ENCODE data around the gene FAM13B. TPM values are rescaled to one million over a fixed set of nuclear protein-coding genes. Genes with fewer than 3 reads are reported as not detected.
"Not testable (repeated sequence)": the region's sequence is repeated elsewhere in the genome, so short reads cannot be mapped to it uniquely, and the experiment has no call there.

Gene FAM13B
- total RNA-seq, 2 experiments from 2014 or later: 37.7 to 39.7 TPM

GRCh38 chr5:137957948-137958347 lies 74.9 kb downstream of the FAM13B start:
- CTCF ChIA-PET: no interaction called here
- H3K27ac Mint-ChIP-seq: no peak overlapping the region
- peaks cover 41% of the 10 kb centered on the region for H3K36me3 Mint-ChIP-seq (ENCODE audit: low read depth)
- H3K4me1 Mint-ChIP-seq (ENCODE audit: low read depth): no peaks in the 10 kb centered on the region
- POLR2A ChIA-PET: no interaction called here
- ATAC-seq (no peak), DNase-seq (no peak)
- no peaks in the 10 kb centered on the region for H3K9me3 Mint-ChIP-seq (ENCODE audit: insufficient read depth)
- H3K4me3 Mint-ChIP-seq: no peak overlapping the region
- no peaks in the 10 kb centered on the region for H3K27me3 Mint-ChIP-seq (ENCODE audit: low read depth)

- CTCF ChIA-PET: interaction anchor here (1.2 to 1.5 kb wide), 3 partner anchors 59 to 175 kb away, joined by 3 to 4 read pairs (median 3); no protein-coding TSS in a partner anchor
- peaks cover 48% of the 10 kb centered on the region for H3K36me3 Mint-ChIP-seq (ENCODE audit: low read depth)
- no peak for DNase-seq
Measured at GRCh38 chr5:137954131-137954879, 78.6 kb downstream of the FAM13B start.

GRCh38 chr5:137945825-137946224 lies 87.1 kb downstream of the FAM13B start:
- peaks cover 76% of the 10 kb centered on the region for H3K36me3 Mint-ChIP-seq (ENCODE audit: low read depth)
- ATAC-seq: no peak
- no peak for DNase-seq
- CTCF ChIA-PET: interaction anchor here (0.6 to 0.9 kb wide), 2 partner anchors 40 to 194 kb away, joined by 3 read pairs; no protein-coding TSS in a partner anchor
- no peaks in the 10 kb centered on the region for H3K9me3 Mint-ChIP-seq (ENCODE audit: insufficient read depth)
- POLR2A ChIA-PET: no interaction called here
- no peak overlapping the region for H3K27ac Mint-ChIP-seq
- peaks cover 2% of the 10 kb centered on the region for H3K4me1 Mint-ChIP-seq (ENCODE audit: low read depth)
- no peaks in the 10 kb centered on the region for H3K27me3 Mint-ChIP-seq (ENCODE audit: low read depth)
- H3K4me3 Mint-ChIP-seq: no peak overlapping the region

More at GRCh38 chr5:137954131-137954879, 78.6 kb downstream of the FAM13B start:
- POLR2A ChIA-PET: no interaction called here
- H3K9me3 Mint-ChIP-seq (ENCODE audit: insufficient read depth): no peaks in the 10 kb centered on the region
- H3K4me1 Mint-ChIP-seq (ENCODE audit: low read depth): peaks cover 2% of the 10 kb centered on the region
- no peak overlapping the region for H3K4me3 Mint-ChIP-seq
- no peak overlapping the region for H3K27ac Mint-ChIP-seq
- ATAC-seq: no peak
- no peaks in the 10 kb centered on the region for H3K27me3 Mint-ChIP-seq (ENCODE audit: low read depth)

- H3K4me1 Mint-ChIP-seq (ENCODE audit: low read depth); CTCF ChIA-PET; ATAC-seq; H3K4me3 Mint-ChIP-seq; DNase-seq; H3K27ac Mint-ChIP-seq; POLR2A ChIA-PET; H3K9me3 Mint-ChIP-seq (ENCODE audit: insufficient read depth); H3K27me3 Mint-ChIP-seq (ENCODE audit: low read depth): not testable (repeated sequence)
- H3K36me3 Mint-ChIP-seq (ENCODE audit: low read depth): peaks cover 79% of the 10 kb centered on the region
Measured at GRCh38 chr5:137944280-137944679, 88.6 kb downstream of the FAM13B start.

GRCh38 chr5:137939331-137939730 lies 93.5 kb downstream of the FAM13B start:
- no peaks in the 10 kb centered on the region for H3K9me3 Mint-ChIP-seq (ENCODE audit: insufficient read depth)
- DNase-seq (no peak), ATAC-seq (no peak)
- no peak overlapping the region for H3K4me3 Mint-ChIP-seq
- ChIA-PET POLR2A (no interaction called here), CTCF (interaction anchor here (0.8 kb wide), 1 partner anchor 201 kb away, joined by 3 read pairs; no protein-coding TSS in a partner anchor)
- no peaks in the 10 kb centered on the region for H3K27me3 Mint-ChIP-seq (ENCODE audit: low read depth)
- no peak overlapping the region for H3K27ac Mint-ChIP-seq
- H3K4me1 Mint-ChIP-seq (ENCODE audit: low read depth): no peaks in the 10 kb centered on the region
- H3K36me3 Mint-ChIP-seq (ENCODE audit: low read depth): peaks cover 56% of the 10 kb centered on the region

- Mint-ChIP-seq H3K36me3 (ENCODE audit: low read depth) (peaks cover 51% of the 10 kb centered on the region), H3K4me3 (no peak overlapping the region), H3K9me3 (ENCODE audit: insufficient read depth) (no peaks in the 10 kb centered on the region), H3K27me3 (ENCODE audit: low read depth) (no peaks in the 10 kb centered on the region), H3K4me1 (ENCODE audit: low read depth) (no peaks in the 10 kb centered on the region), H3K27ac (no peak overlapping the region)
- no peak for ATAC-seq
- DNase-seq: no peak
- POLR2A ChIA-PET: no interaction called here
- CTCF ChIA-PET: no interaction called here
Measured at GRCh38 chr5:137938751-137939143, 94.1 kb downstream of the FAM13B start.

GRCh38 chr5:137937994-137938750 lies 94.7 kb downstream of the FAM13B start:
- Mint-ChIP-seq H3K4me3 (no peak overlapping the region), H3K27me3 (ENCODE audit: low read depth) (no peaks in the 10 kb centered on the region), H3K9me3 (ENCODE audit: insufficient read depth) (no peaks in the 10 kb centered on the region), H3K4me1 (ENCODE audit: low read depth) (no peaks in the 10 kb centered on the region), H3K36me3 (ENCODE audit: low read depth) (peaks cover 50% of the 10 kb centered on the region), H3K27ac (no peak overlapping the region)
- ATAC-seq: no peak
- POLR2A ChIA-PET: interaction anchor here (0.6 to 0.9 kb wide), 2 partner anchors 50 to 295 kb away, joined by 3 to 5 read pairs; no protein-coding TSS in a partner anchor
- CTCF ChIA-PET: no interaction called here
- no peak for DNase-seq

GRCh38 chr5:137935694-137936093 lies 97.2 kb downstream of the FAM13B start:
- DNase-seq (no peak), ATAC-seq (no peak)
- ChIA-PET CTCF (interaction anchor here (1.2 to 1.4 kb wide), 4 partner anchors 47 to 197 kb away, joined by 3 to 4 read pairs (median 3); partner anchors contain the start of gene PKD2L2), POLR2A (interaction anchor here (1.0 kb wide), 2 partner anchors 61 to 183 kb away, joined by 3 to 4 read pairs; no protein-coding TSS in a partner anchor)
- Mint-ChIP-seq H3K9me3 (ENCODE audit: insufficient read depth) (no peaks in the 10 kb centered on the region), H3K4me3 (no peak overlapping the region), H3K36me3 (ENCODE audit: low read depth) (peaks cover 33% of the 10 kb centered on the region), H3K27ac (no peak overlapping the region), H3K27me3 (ENCODE audit: low read depth) (no peaks in the 10 kb centered on the region), H3K4me1 (ENCODE audit: low read depth) (no peaks in the 10 kb centered on the region)

GRCh38 chr5:137935190-137935589 lies 97.7 kb downstream of the FAM13B start:
- Mint-ChIP-seq H3K9me3 (ENCODE audit: insufficient read depth) (no peaks in the 10 kb centered on the region), H3K4me3 (no peak overlapping the region), H3K4me1 (ENCODE audit: low read depth) (no peaks in the 10 kb centered on the region), H3K27ac (no peak overlapping the region), H3K36me3 (ENCODE audit: low read depth) (peaks cover 28% of the 10 kb centered on the region), H3K27me3 (ENCODE audit: low read depth) (no peaks in the 10 kb centered on the region)
- DNase-seq (no peak), ATAC-seq (no peak)
- CTCF ChIA-PET: interaction anchor here (1.2 to 1.4 kb wide), 4 partner anchors 46 to 198 kb away, joined by 3 to 4 read pairs (median 3); partner anchors contain the start of gene PKD2L2
- POLR2A ChIA-PET: interaction anchor here (1.0 kb wide), 2 partner anchors 62 to 182 kb away, joined by 3 to 4 read pairs; no protein-coding TSS in a partner anchor

GRCh38 chr5:137933491-137933911 lies 99.4 kb downstream of the FAM13B start:
- H3K27ac Mint-ChIP-seq: no peak overlapping the region
- no peak overlapping the region for H3K4me3 Mint-ChIP-seq
- POLR2A ChIA-PET: no interaction called here

GRCh38 chr5:137932800-137933199 lies 100.1 kb downstream of the FAM13B start:
- ATAC-seq: no peak
- Mint-ChIP-seq H3K4me3 (no peak overlapping the region), H3K27ac (no peak overlapping the region), H3K9me3 (ENCODE audit: insufficient read depth) (no peaks in the 10 kb centered on the region), H3K36me3 (ENCODE audit: low read depth) (peaks cover 17% of the 10 kb centered on the region), H3K27me3 (ENCODE audit: low read depth) (no peaks in the 10 kb centered on the region), H3K4me1 (ENCODE audit: low read depth) (no peaks in the 10 kb centered on the region)
- DNase-seq: no peak
- POLR2A ChIA-PET: no interaction called here
- CTCF ChIA-PET: no interaction called here

More at GRCh38 chr5:137933491-137933911, 99.4 kb downstream of the FAM13B start:
- Mint-ChIP-seq H3K4me1 (ENCODE audit: low read depth) (no peaks in the 10 kb centered on the region), H3K36me3 (ENCODE audit: low read depth) (peaks cover 16% of the 10 kb centered on the region), H3K9me3 (ENCODE audit: insufficient read depth) (no peaks in the 10 kb centered on the region), H3K27me3 (ENCODE audit: low read depth) (no peaks in the 10 kb centered on the region)
- CTCF ChIA-PET: no interaction called here
- DNase-seq (no peak), ATAC-seq (no peak)

- no peak overlapping the region for H3K27ac Mint-ChIP-seq
- DNase-seq (no peak), ATAC-seq (no peak)
- no peaks in the 10 kb centered on the region for H3K9me3 Mint-ChIP-seq (ENCODE audit: insufficient read depth)
- no peaks in the 10 kb centered on the region for H3K27me3 Mint-ChIP-seq (ENCODE audit: low read depth)
- CTCF ChIA-PET: interaction anchor here (1.4 kb wide), 1 partner anchor 145 kb away, joined by 5 read pairs; no protein-coding TSS in a partner anchor
- POLR2A ChIA-PET: no interaction called here
- H3K4me1 Mint-ChIP-seq (ENCODE audit: low read depth): no peaks in the 10 kb centered on the region
- no peak overlapping the region for H3K4me3 Mint-ChIP-seq
- H3K36me3 Mint-ChIP-seq (ENCODE audit: low read depth): peaks cover 5% of the 10 kb centered on the region
Measured at GRCh38 chr5:137923856-137924255, 109.0 kb downstream of the FAM13B start.

All from activated CD8-positive, alpha-beta T cell treated with anti-CD3 and anti-CD28 coated beads, Interleukin-2, amount 10 ng/mL, durations not matched to agents 7 days and 5 days (primary cell).